Brain microvascular endothelial cell (primary cell): ENCODE results near the gene VPS72.
A peak's percentile ranks its signal among the peaks of the same experiment; 100 is the strongest.
"Not testable (repeated sequence)": the region's sequence is repeated elsewhere in the genome, so short reads cannot be mapped to it uniquely, and the experiment has no call there.

ENCODE experiments used
- DNase-seq: peaks from one replicate; pipeline ENCODE4 v3.0.0-alpha.2; 2020
- H3K27ac ChIP-seq: fragments of 250-450 bp; sonication (Bioruptor Pico); 2 replicates; pipeline ENCODE4 v1.5.1; 2020; ENCODE audit warnings: mild to moderate bottlenecking, moderate library complexity
- H3K27me3 ChIP-seq: fragments of 250-450 bp; sonication (Bioruptor Pico); replicated peaks from 2 replicates; pipeline ENCODE4 v1.5.1; 2020; ENCODE audit warnings: mild to moderate bottlenecking
- H3K36me3 ChIP-seq: fragments of 250-450 bp; sonication (Bioruptor Pico); replicated peaks from 2 replicates; pipeline ENCODE4 v1.5.1; 2020; ENCODE audit warnings: mild to moderate bottlenecking
- H3K4me3 ChIP-seq: 2 replicates; pipeline ENCODE4 v1.5.1; 2011; ENCODE audit warnings: low read depth, mild to moderate bottlenecking, control low read depth, low read length, moderate library complexity
- in situ Hi-C: cut with HindIII; loops from 2 replicates; pipeline ENCODE4 v1.10.0; 2017; ENCODE audit warnings: low sequenced_read_pairs, low pct_ligation_motif_present
- TF ChIP-seq, protein P1 (sequence below): IDR thresholded peaks from 2 replicates; pipeline ENCODE4 v1.5.1; 2011; ENCODE audit warnings: low read depth, mild to moderate bottlenecking, moderate library complexity, low read length, control low read depth, inconsistent platforms; ENCODE audit errors: missing control alignments

Gene VPS72

GRCh38 chr1:151192047-151192446 lies 2.0 kb upstream of the VPS72 start:
- Histone ChIP-seq H3K27me3 (no peaks in the 10 kb centered on the region), H3K4me3 (no peak overlapping the region), H3K27ac (no peak overlapping the region), H3K36me3 (no peaks in the 10 kb centered on the region)
- no peak for DNase-seq
- in situ Hi-C loops, result no loop called here
- TF ChIP-seq, protein P1, sequence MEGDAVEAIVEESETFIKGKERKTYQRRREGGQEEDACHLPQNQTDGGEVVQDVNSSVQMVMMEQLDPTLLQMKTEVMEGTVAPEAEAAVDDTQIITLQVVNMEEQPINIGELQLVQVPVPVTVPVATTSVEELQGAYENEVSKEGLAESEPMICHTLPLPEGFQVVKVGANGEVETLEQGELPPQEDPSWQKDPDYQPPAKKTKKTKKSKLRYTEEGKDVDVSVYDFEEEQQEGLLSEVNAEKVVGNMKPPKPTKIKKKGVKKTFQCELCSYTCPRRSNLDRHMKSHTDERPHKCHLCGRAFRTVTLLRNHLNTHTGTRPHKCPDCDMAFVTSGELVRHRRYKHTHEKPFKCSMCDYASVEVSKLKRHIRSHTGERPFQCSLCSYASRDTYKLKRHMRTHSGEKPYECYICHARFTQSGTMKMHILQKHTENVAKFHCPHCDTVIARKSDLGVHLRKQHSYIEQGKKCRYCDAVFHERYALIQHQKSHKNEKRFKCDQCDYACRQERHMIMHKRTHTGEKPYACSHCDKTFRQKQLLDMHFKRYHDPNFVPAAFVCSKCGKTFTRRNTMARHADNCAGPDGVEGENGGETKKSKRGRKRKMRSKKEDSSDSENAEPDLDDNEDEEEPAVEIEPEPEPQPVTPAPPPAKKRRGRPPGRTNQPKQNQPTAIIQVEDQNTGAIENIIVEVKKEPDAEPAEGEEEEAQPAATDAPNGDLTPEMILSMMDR, result no peak

- Histone ChIP-seq H3K36me3 (peaks cover 18% of the 10 kb centered on the region), H3K4me3 (peak overlapping the region; percentile 93)
- H3K27ac ChIP-seq, DNase-seq, in situ Hi-C loops, H3K27me3 ChIP-seq: not testable (repeated sequence)
Measured at GRCh38 chr1:151188667-151189066, 1.3 kb downstream of the VPS72 start.

DNA sequence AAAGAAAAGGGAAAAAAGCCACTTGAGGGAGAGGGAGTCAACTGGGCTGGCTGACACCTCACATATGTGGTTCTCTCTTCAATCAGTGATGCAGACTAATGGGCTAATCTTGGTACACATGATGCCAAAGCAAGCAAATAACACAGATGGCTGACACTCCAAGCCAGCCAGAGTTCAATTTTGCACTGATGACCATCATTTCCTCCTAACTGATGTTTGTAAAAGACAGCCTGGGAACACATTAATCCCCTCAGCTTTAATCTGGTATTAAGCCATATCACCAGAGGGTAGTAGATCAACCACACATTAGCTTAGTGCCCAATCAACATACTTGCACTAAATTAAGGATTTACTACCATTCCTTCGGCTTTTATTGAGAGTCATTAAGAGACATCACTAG lies 2.8 kb downstream of the VPS72 start:
- TF ChIP-seq, protein P1, result no peak
- Histone ChIP-seq H3K36me3 (peaks cover 29% of the 10 kb centered on the region), H3K4me3 (no peak overlapping the region), H3K27ac (no peak overlapping the region), H3K27me3 (no peaks in the 10 kb centered on the region)
- in situ Hi-C loops, result no loop called here
- no peak for DNase-seq

- no peak for DNase-seq
- TF ChIP-seq, protein P1, result no peak
- H3K27me3 ChIP-seq, result no peaks in the 10 kb centered on the region
- in situ Hi-C loops, result no loop called here
- H3K27ac ChIP-seq, result no peak overlapping the region
- peaks cover 55% of the 10 kb centered on the region for H3K36me3 ChIP-seq
- no peak overlapping the region for H3K4me3 ChIP-seq
Measured at GRCh38 chr1:151184211-151184610, 5.8 kb downstream of the VPS72 start.

GRCh38 chr1:151176514-151177045 lies 13.4 kb downstream of the VPS72 start:
- TF ChIP-seq, protein P1, result no peak
- H3K36me3 ChIP-seq, result peaks cover 49% of the 10 kb centered on the region
- H3K27ac ChIP-seq, result no peak overlapping the region
- no peak overlapping the region for H3K4me3 ChIP-seq
- no peak for DNase-seq
- in situ Hi-C loops, result no loop called here
- H3K27me3 ChIP-seq, result no peaks in the 10 kb centered on the region

DNA sequence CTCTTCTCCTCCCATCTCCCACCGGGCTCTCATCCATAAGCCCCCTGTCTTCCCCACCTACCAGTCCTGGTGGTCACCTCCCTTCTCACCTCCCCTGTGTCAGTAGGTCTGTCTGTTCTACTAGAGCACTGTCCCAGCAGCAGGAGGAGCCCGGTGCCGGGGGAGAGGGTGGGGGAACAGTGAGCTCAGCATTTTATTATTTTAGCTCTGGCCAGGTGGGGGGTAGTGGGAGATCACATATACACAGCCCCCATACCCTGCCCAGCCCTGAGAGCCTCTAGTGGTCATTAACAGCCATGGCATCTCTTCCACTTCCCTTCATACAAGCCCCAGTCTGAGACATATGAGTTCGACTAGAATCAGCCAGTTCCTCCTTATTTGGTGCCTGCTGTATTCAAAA lies 14.1 kb downstream of the VPS72 start, which contains the start of gene TMOD4:
Gene TMOD4 (minus strand): TSS at position 119 of the 400 bp plus-strand sequence. CDS start 1,106 bp downstream, outside the sequence.
- no peak within 1 kb of the TSS for H3K27ac ChIP-seq
- in situ Hi-C loops, result no loop called here
- TF ChIP-seq, protein P1, result peak; percentile 75
- peak; percentile 19 for DNase-seq
- H3K36me3 ChIP-seq, result peaks cover 50% of the 10 kb centered on the region
- H3K27me3 ChIP-seq, result no peaks in the 10 kb centered on the region
- H3K4me3 ChIP-seq, result no peak within 1 kb of the TSS
